SU-DHL-6 (cell line): Measurements from ENCODE around the gene HINT1.

ENCODE experiments used
- H2AFZ ChIP-seq: fragments of 200-600 bp; sonication (generic); 2 replicates; pipeline ENCODE4 v1.6.1; 2014; ENCODE audit warnings: low read depth, mild to moderate bottlenecking, moderate library complexity, mixed read lengths, antibody characterized with exemption, low read length; ENCODE audit not compliant: severe bottlenecking
- H3F3A ChIP-seq: fragments of 200-600 bp; shearing (Covaris generic); 2 replicates; pipeline ENCODE4 v1.6.0; 2016; ENCODE audit warnings: antibody characterized with exemption, mild to moderate bottlenecking; ENCODE audit not compliant: insufficient read depth
- H3K27ac ChIP-seq: fragments of 200-600 bp; sonication (generic); 2 replicates; pipeline ENCODE4 v1.5.1; 2016; ENCODE audit warnings: low read depth, mild to moderate bottlenecking, low read length, moderate library complexity, mixed read lengths
- H3K27me3 ChIP-seq: fragments of 200-600 bp; sonication (generic), shearing (Covaris generic); 2 replicates; pipeline ENCODE4 v1.6.0; 2014; ENCODE audit warnings: mild to moderate bottlenecking, low read length
- H3K36me3 ChIP-seq: fragments of 200-600 bp; sonication (generic); 2 replicates; pipeline ENCODE4 v1.6.1; 2014; ENCODE audit warnings: mild to moderate bottlenecking, low read length, mixed read lengths
- H3K4me2 ChIP-seq: fragments of 300-600, 200-600 bp; shearing (Covaris generic), sonication (generic); 2 replicates; pipeline ENCODE4 v1.6.0; 2014; ENCODE audit warnings: low read length, low read depth, mild to moderate bottlenecking; ENCODE audit not compliant: poor library complexity, severe bottlenecking
- H3K4me3 ChIP-seq: fragments of 200-600 bp; sonication (generic); 2 replicates; pipeline ENCODE4 v1.5.1; 2014; ENCODE audit warnings: antibody characterized with exemption, low read length, mild to moderate bottlenecking, mixed read lengths; ENCODE audit not compliant: insufficient read depth, poor library complexity, severe bottlenecking
- H3K79me2 ChIP-seq: fragments of 200-600 bp; sonication (generic); 2 replicates; pipeline ENCODE4 v1.6.1; 2014; ENCODE audit warnings: mild to moderate bottlenecking, low read length, moderate library complexity; ENCODE audit not compliant: insufficient read depth
- H3K9ac ChIP-seq: fragments of 200-600 bp; sonication (generic); 2 replicates; pipeline ENCODE4 v1.7.0; 2014; ENCODE audit warnings: mild to moderate bottlenecking, low read length
- H3K9me2 ChIP-seq: fragments of 200-600 bp; sonication (generic); replicated peaks from 2 replicates; pipeline ENCODE4 v1.6.1; 2014; ENCODE audit warnings: low read length; ENCODE audit not compliant: insufficient read depth
- H3K9me3 ChIP-seq: fragments of 200-600 bp; sonication (generic); 2 replicates; pipeline ENCODE4 v1.6.1; 2014; ENCODE audit warnings: low read length, mixed read lengths; ENCODE audit not compliant: insufficient read depth
- H4K20me1 ChIP-seq: fragments of 200-600 bp; sonication (generic); 2 replicates; pipeline ENCODE4 v1.6.1; 2014; ENCODE audit warnings: low read depth, mild to moderate bottlenecking, antibody characterized with exemption, low read length, moderate library complexity, mixed read lengths
- CTCF ChIP-seq: fragments of 200-600 bp; sonication (generic); IDR thresholded peaks from one replicate; pipeline ENCODE4 v1.5.1; 2017; ENCODE audit warnings: antibody characterized with exemption, mild to moderate bottlenecking, low read length, moderate library complexity; ENCODE audit not compliant: insufficient read depth, poor library complexity, severe bottlenecking
- EZH2phosphoT487 ChIP-seq: fragments of 200-600 bp; sonication (generic), shearing (Covaris generic); conservative IDR thresholded peaks from 2 replicates; pipeline ENCODE4 v1.6.1; 2018; ENCODE audit warnings: mild to moderate bottlenecking, antibody characterized with exemption, low read length, moderate library complexity, mixed read lengths

Gene HINT1

GRCh38 chr5:131165119-131165727 is at the start of gene HINT1:
Gene HINT1, minus strand, starts transcription at chr5:131165256. Its CDS starts 51 bp downstream, at chr5:131165205.
- peak within 1 kb of the TSS; percentile 79 for H3K27ac ChIP-seq
- H3F3A ChIP-seq, result peaks cover 14% of the 10 kb centered on the region
- H3K27me3 ChIP-seq, result no peaks in the 10 kb centered on the region
- TF ChIP-seq CTCF, result no peak
- no peak for TF ChIP-seq EZH2phosphoT487
- H3K79me2 ChIP-seq, result peaks cover 46% of the 10 kb centered on the region
- H3K4me2 ChIP-seq, result peak within 1 kb of the TSS; percentile 98
- no peaks in the 10 kb centered on the region for H3K9me2 ChIP-seq
- peaks cover 20% of the 10 kb centered on the region; the same call in 1 of the 2 replicates for H3K36me3 ChIP-seq
- H4K20me1 ChIP-seq, result peaks cover 12% of the 10 kb centered on the region; the same call in 1 of the 2 replicates
- peak within 1 kb of the TSS; percentile 88 for H2AFZ ChIP-seq
- no peaks in the 10 kb centered on the region for H3K9me3 ChIP-seq
- peak within 1 kb of the TSS; percentile 98 for H3K9ac ChIP-seq
- peak within 1 kb of the TSS; percentile 86 for H3K4me3 ChIP-seq

GRCh38 chr5:131214609-131215227 is 49.7 kb upstream of the HINT1 start:
- TF ChIP-seq CTCF (no peak), EZH2phosphoT487 (no peak)
- Histone ChIP-seq H4K20me1 (no peaks in the 10 kb centered on the region), H3K27me3 (no peaks in the 10 kb centered on the region), H3K79me2 (peaks cover 85% of the 10 kb centered on the region), H3K9me3 (no peaks in the 10 kb centered on the region), H3K36me3 (no peaks in the 10 kb centered on the region), H2AFZ (no peak overlapping the region), H3K9ac (no peak overlapping the region), H3K4me3 (no peak overlapping the region), H3K4me2 (peak overlapping the region; percentile 81), H3F3A (peaks cover 45% of the 10 kb centered on the region), H3K27ac (peak overlapping the region; percentile 52; the same call in 1 of the 2 replicates), H3K9me2 (no peaks in the 10 kb centered on the region)

- no peak overlapping the region for H2AFZ ChIP-seq
- TF ChIP-seq CTCF (no peak), EZH2phosphoT487 (no peak)
- H4K20me1 ChIP-seq, result no peaks in the 10 kb centered on the region
- no peak overlapping the region for H3K4me3 ChIP-seq
- peaks cover 53% of the 10 kb centered on the region for H3F3A ChIP-seq
- H3K27ac ChIP-seq, result peak overlapping the region; percentile 65
- no peaks in the 10 kb centered on the region for H3K9me2 ChIP-seq
- H3K27me3 ChIP-seq, result no peaks in the 10 kb centered on the region
- no peaks in the 10 kb centered on the region for H3K36me3 ChIP-seq
- H3K9ac ChIP-seq, result peak overlapping the region; percentile 1; the same call in 1 of the 2 replicates
- no peaks in the 10 kb centered on the region for H3K9me3 ChIP-seq
- H3K79me2 ChIP-seq, result peaks cover 71% of the 10 kb centered on the region
- peak overlapping the region; percentile 81 for H3K4me2 ChIP-seq
Observed at GRCh38 chr5:131212471-131213021, 47.5 kb upstream of the HINT1 start.
